Measurements from ENCODE around the gene DCAF4L1.

The DCAF4L1 gene

GRCh38 chr4:41990365-41991111, 9.0 kb downstream of the DCAF4L1 start, which contains the start of gene SLC30A9:
TSS of gene SLC30A9 (plus strand) at chr4:41990530. CDS start at chr4:41990652, 122 bp downstream.
- DNase-seq (ENCODE audit: low read depth in 2 of 2), result peak; percentile 81 to 85

GRCh38 chr4:41991916-41992767, 10.6 kb downstream of the DCAF4L1 start:
- DNase-seq (ENCODE audit: low read depth in 2 of 2), result no peak

DNA sequence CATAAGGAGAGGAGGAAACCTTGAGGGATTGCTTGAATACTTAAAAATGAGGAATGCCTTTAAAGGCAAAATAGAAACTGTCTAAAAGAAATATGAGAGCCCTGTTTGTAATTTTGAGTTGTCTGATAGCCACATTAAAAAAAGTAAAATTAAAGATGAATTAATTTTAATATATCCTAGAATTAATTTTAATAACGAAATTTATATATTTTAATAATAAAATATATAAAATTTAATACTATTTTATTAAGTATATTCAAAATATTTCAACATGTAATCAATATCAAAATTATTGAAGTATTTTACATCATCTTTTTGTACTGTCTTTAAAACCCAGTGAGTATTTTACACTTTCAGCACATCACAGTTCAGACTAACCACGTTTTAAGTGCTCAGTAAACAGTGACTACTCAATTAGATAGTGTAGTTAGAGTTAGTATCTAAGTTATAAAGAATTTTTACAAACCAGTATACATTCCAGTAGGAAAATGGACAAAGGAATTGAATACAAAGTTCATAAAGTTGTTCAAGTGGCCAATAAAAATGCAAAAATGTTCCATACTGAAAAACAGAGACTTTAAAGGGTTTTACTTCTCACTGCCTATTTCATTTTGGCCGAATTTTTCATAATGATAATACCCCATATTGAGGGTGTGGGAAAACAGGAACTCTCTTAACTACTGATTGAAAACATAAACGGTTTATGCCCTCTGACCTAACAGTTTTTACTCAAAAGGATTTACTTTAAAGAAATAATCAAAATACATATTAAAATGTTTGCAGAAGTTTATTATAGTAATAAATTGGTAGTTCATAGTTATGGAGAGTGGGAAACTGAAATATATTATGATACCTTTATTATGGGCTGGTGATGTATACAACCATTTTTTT, 11.7 kb downstream of the DCAF4L1 start:
- DNase-seq (ENCODE audit: low read depth in 2 of 2), result no peak

- no peak for DNase-seq (ENCODE audit: low read depth in 2 of 2)
Measured at GRCh38 chr4:41994461-41994985, 13.0 kb downstream of the DCAF4L1 start.

- DNase-seq (ENCODE audit: low read depth in 2 of 2), result no peak
Measured at GRCh38 chr4:41998019-41998418, 16.5 kb downstream of the DCAF4L1 start.

DNA sequence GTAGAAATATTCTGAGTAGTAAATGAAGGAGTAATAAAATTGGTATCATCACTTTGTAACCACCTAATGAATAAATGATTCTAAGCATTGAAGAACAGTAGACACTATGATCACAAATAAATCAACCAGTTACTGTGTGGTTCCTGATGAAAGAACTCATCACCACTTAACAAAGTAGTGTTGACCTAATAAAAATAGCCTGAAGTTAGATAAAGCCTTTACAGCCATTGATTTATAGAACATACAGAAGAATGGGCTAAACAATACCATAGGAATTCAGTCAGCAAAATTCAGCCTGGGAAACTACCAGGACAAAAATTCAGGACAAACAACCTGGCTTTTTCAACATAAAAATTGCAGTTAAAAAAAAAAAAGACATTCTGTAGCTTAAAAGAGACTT, 17.8 kb downstream of the DCAF4L1 start:
- DNase-seq (ENCODE audit: low read depth in 2 of 2), result no peak

DNA sequence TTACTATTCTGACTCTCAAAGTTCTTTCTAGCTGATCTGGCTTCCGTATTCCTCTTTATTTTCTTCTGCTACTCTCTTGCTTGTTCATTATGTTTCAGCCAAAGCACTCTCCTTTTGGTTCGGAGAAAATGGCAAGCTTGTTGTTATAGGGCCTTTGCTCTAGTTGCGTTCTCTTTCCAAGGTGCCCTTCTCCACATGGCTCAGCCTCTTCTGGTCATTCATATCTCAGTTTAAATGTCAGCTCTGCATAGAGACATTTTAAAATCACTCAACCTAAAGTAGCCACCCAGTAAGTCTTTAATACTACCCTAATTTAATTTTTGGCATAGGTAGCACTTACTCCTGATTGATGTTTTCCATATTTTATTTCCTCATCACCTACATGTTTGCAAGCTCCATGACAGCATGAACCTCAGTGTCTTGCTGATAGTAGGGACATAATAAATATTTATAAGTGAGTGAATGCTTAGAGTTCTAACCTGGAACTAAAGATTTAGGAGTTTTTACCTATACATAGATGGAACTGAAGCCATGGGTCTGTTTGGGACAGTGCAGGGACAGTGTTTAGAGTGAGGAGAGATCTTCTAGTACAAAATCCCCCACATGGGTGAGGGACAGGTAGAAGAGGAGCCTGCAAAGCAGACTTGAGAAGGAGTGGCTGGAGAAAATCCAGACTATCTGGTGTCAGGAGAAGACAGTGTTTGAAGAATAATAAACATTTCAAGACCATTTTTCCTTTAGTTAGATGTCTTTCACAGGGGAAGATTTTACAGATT, 26.6 kb downstream of the DCAF4L1 start:
- no peak for DNase-seq (ENCODE audit: low read depth in 2 of 2)

DNA sequence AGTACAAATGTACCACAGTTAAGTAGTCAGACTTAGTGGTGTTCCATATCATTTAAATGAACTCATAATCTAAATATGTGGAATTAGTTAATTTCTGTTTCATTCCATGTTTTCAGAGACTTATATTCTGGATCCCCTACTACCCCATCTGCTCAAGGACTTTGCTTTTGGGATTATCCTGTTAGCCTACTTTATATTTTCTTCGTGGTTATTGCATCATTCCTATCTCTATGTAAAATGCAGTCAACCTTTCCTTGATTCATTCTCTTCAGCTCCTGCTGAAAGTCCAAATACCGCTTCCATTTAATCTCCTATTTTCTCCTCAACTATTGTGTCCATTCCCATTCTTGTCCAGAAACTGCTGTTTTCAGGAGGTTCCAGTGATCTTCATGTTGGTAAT, 33.9 kb downstream of the DCAF4L1 start:
- no peak for DNase-seq (ENCODE audit: low read depth in 2 of 2)

GRCh38 chr4:42018451-42018850, 36.9 kb downstream of the DCAF4L1 start:
- DNase-seq (ENCODE audit: low read depth in 2 of 2), result no peak

All from stimulated activated CD8-positive, alpha-beta memory T cell treated with anti-CD3 and anti-CD28 coated beads, Interleukin-2, amount 100 ng/mL, for 48 hours (primary cell).